ENCODE measurements around the gene LGALS8. TPM values are rescaled to one million over a fixed set of nuclear protein-coding genes. Genes with fewer than 3 reads are reported as not detected.

Gene LGALS8
- total RNA-seq, 1 experiment from 2014 or later: 47.9 TPM

- BruUV-seq (replicated peaks): no TSS peak
- CTCF ChIA-PET: no interaction called here
Observed at GRCh38 chr1:236581528-236581927, 57.7 kb downstream of the LGALS8 start.

GRCh38 chr1:236589531-236589930, 65.7 kb downstream of the LGALS8 start:
- Histone ChIP-seq H3K9me3 (ENCODE audit: low read length) (no peaks in the 10 kb centered on the region), H3K9ac (ENCODE audit: low read length) (no peak overlapping the region), H4K20me1 (ENCODE audit: low read length) (no peaks in the 10 kb centered on the region), H3K27ac (ENCODE audit: low read length) (no peak overlapping the region), H3K27me3 (ENCODE audit: low read length) (no peaks in the 10 kb centered on the region), H2AFZ (ENCODE audit: low read length) (no peak overlapping the region), H3K36me3 (ENCODE audit: low read depth, low read length) (peaks cover 44% of the 10 kb centered on the region), H3K4me2 (ENCODE audit: low read length) (no peak overlapping the region), H3K4me3 (ENCODE audit: low read length) (no peak overlapping the region), H3F3A (ENCODE audit: low read length, unreplicated experiment) (no peaks in the 10 kb centered on the region), H3K4me1 (ENCODE audit: insufficient read depth, low read length) (no peaks in the 10 kb centered on the region), H3K79me2 (ENCODE audit: low read length) (no peaks in the 10 kb centered on the region), H3K9me2 (replicated peaks; ENCODE audit: low read length) (no peaks in the 10 kb centered on the region)
- no TSS peak for BruUV-seq (replicated peaks)
- ATAC-seq (no peak), DNase-seq (no peak)
- TF ChIP-seq EZH2phosphoT487 (IDR thresholded peaks at IDR 0.05; ENCODE audit: borderline replicate concordance, low read length): no peak
- no peak for TF ChIP-seq CTCF (conservative IDR thresholded peaks at IDR 0.05; ENCODE audit: low read depth, low read length)
- no peak for TF ChIP-seq EZH2 (IDR thresholded peaks at IDR 0.05; ENCODE audit: low read length, unreplicated experiment)
- ChIA-PET POLR2A (ENCODE audit: unreplicated experiment) (no interaction called here), CTCF (no interaction called here)
- intact Hi-C loops (cut with micrococcal nuclease): no loop called here

More at GRCh38 chr1:236581528-236581927, 57.7 kb downstream of the LGALS8 start:
- Histone ChIP-seq H4K20me1 (ENCODE audit: low read length) (no peaks in the 10 kb centered on the region), H3K4me2 (ENCODE audit: low read length) (no peak overlapping the region), H3K4me3 (ENCODE audit: low read length) (no peak overlapping the region), H3K9me2 (replicated peaks; ENCODE audit: low read length) (no peaks in the 10 kb centered on the region), H3K27me3 (ENCODE audit: low read length) (no peaks in the 10 kb centered on the region), H3K36me3 (ENCODE audit: low read depth, low read length) (peaks cover 49% of the 10 kb centered on the region), H3F3A (ENCODE audit: low read length, unreplicated experiment) (no peaks in the 10 kb centered on the region), H3K27ac (ENCODE audit: low read length) (no peak overlapping the region), H2AFZ (ENCODE audit: low read length) (no peak overlapping the region), H3K4me1 (ENCODE audit: insufficient read depth, low read length) (no peaks in the 10 kb centered on the region), H3K79me2 (ENCODE audit: low read length) (no peaks in the 10 kb centered on the region), H3K9ac (ENCODE audit: low read length) (no peak overlapping the region), H3K9me3 (ENCODE audit: low read length) (no peaks in the 10 kb centered on the region)
- POLR2A ChIA-PET (ENCODE audit: unreplicated experiment): no interaction called here
- no peak for ATAC-seq
- DNase-seq: no peak
- intact Hi-C loops (cut with micrococcal nuclease): loop anchor here (5.0 kb wide), 1 partner anchor 34 kb away; no protein-coding TSS in a partner anchor
- no peak for TF ChIP-seq CTCF (conservative IDR thresholded peaks at IDR 0.05; ENCODE audit: low read depth, low read length)
- TF ChIP-seq EZH2phosphoT487 (IDR thresholded peaks at IDR 0.05; ENCODE audit: borderline replicate concordance, low read length): no peak
- TF ChIP-seq EZH2 (IDR thresholded peaks at IDR 0.05; ENCODE audit: low read length, unreplicated experiment): no peak

GRCh38 chr1:236590553-236591150, 66.9 kb downstream of the LGALS8 start:
- Histone ChIP-seq H3K4me1 (ENCODE audit: insufficient read depth, low read length) (no peaks in the 10 kb centered on the region), H3K36me3 (ENCODE audit: low read depth, low read length) (peaks cover 45% of the 10 kb centered on the region), H3K9ac (ENCODE audit: low read length) (no peak overlapping the region), H2AFZ (ENCODE audit: low read length) (no peak overlapping the region), H3K9me3 (ENCODE audit: low read length) (no peaks in the 10 kb centered on the region), H3F3A (ENCODE audit: low read length, unreplicated experiment) (no peaks in the 10 kb centered on the region), H3K27me3 (ENCODE audit: low read length) (no peaks in the 10 kb centered on the region), H3K4me2 (ENCODE audit: low read length) (no peak overlapping the region), H3K79me2 (ENCODE audit: low read length) (no peaks in the 10 kb centered on the region), H4K20me1 (ENCODE audit: low read length) (no peaks in the 10 kb centered on the region), H3K9me2 (replicated peaks; ENCODE audit: low read length) (no peaks in the 10 kb centered on the region), H3K27ac (ENCODE audit: low read length) (no peak overlapping the region), H3K4me3 (ENCODE audit: low read length) (no peak overlapping the region)
- CTCF ChIA-PET: no interaction called here
- POLR2A ChIA-PET (ENCODE audit: unreplicated experiment): no interaction called here
- no peak for ATAC-seq
- no peak for DNase-seq
- BruUV-seq (replicated peaks): no TSS peak
- intact Hi-C loops (cut with micrococcal nuclease): no loop called here
- TF ChIP-seq EZH2 (IDR thresholded peaks at IDR 0.05; ENCODE audit: low read length, unreplicated experiment) (no peak), EZH2phosphoT487 (IDR thresholded peaks at IDR 0.05; ENCODE audit: borderline replicate concordance, low read length) (no peak), CTCF (conservative IDR thresholded peaks at IDR 0.05; ENCODE audit: low read depth, low read length) (no peak)
